Measurements from ENCODE around the gene CGNL1. TPM values are rescaled to one million over a fixed set of nuclear protein-coding genes. Genes with fewer than 3 reads are reported as not detected.

Gene CGNL1
- total RNA-seq, 1 donor from 2014 or later: 11.0 TPM

- Mint-ChIP-seq H3K4me3 (ENCODE audit: unreplicated experiment) (no peak overlapping the region), H3K27ac (ENCODE audit: unreplicated experiment) (no peak overlapping the region), H3K36me3 (ENCODE audit: low read depth, unreplicated experiment) (peaks cover 2% of the 10 kb centered on the region), H3K4me1 (ENCODE audit: low read depth, unreplicated experiment) (peaks cover 39% of the 10 kb centered on the region), H3K9me3 (ENCODE audit: unreplicated experiment) (peaks cover 4% of the 10 kb centered on the region), H3K27me3 (ENCODE audit: low read depth, unreplicated experiment) (no peaks in the 10 kb centered on the region)
- FAIRE-seq (no peak), DNase-seq (ENCODE audit: low read depth) (no peak)
- H3K36me3 ChIP-seq (ENCODE audit: insufficient read depth, low read length): no peaks in the 10 kb centered on the region
- peaks cover 26% of the 10 kb centered on the region for H3K4me1 ChIP-seq (ENCODE audit: insufficient read depth, low read length)
- H3K27me3 ChIP-seq (ENCODE audit: insufficient read depth, low read length): no peaks in the 10 kb centered on the region
- no peak overlapping the region for H2AFZ ChIP-seq (ENCODE audit: low read depth, low read length)
- H3K27ac ChIP-seq (ENCODE audit: low read depth, low read length): no peak overlapping the region
- no peak overlapping the region for H3K9ac ChIP-seq (ENCODE audit: low read length)
- H4K20me1 ChIP-seq (ENCODE audit: insufficient read depth, low read length): no peaks in the 10 kb centered on the region
- TF ChIP-seq EZH2 (IDR thresholded peaks at IDR 0.05; ENCODE audit: insufficient read depth, low read length) (no peak), CTCF (IDR thresholded peaks at IDR 0.05; ENCODE audit: insufficient read depth, low read depth, low read length) (no peak)
- H3K9me3 ChIP-seq (ENCODE audit: insufficient read depth, low read depth, low read length): no peaks in the 10 kb centered on the region
- no peak overlapping the region for H3K4me2 ChIP-seq (ENCODE audit: low read length)
- H3K79me2 ChIP-seq (ENCODE audit: insufficient read depth, low read length): no peaks in the 10 kb centered on the region
- H3K4me3 ChIP-seq (ENCODE audit: insufficient read depth, low read depth, low read length): no peak overlapping the region
These were observed 179.7 kb downstream of the CGNL1 start for GRCh38 chr15:57556040-57556439.

- no peak overlapping the region for H3K27ac Mint-ChIP-seq (ENCODE audit: unreplicated experiment)
- peaks cover 2% of the 10 kb centered on the region for H3K36me3 Mint-ChIP-seq (ENCODE audit: low read depth, unreplicated experiment)
- FAIRE-seq: no peak
- no peaks in the 10 kb centered on the region for H3K79me2 ChIP-seq (ENCODE audit: insufficient read depth, low read length)
- H3K4me3 ChIP-seq (ENCODE audit: insufficient read depth, low read depth, low read length): no peak overlapping the region
- H3K9ac ChIP-seq (ENCODE audit: low read length): no peak overlapping the region
- H3K4me2 ChIP-seq (ENCODE audit: low read length): no peak overlapping the region
- no peaks in the 10 kb centered on the region for H3K9me3 ChIP-seq (ENCODE audit: insufficient read depth, low read depth, low read length)
- no peak overlapping the region for H3K4me3 Mint-ChIP-seq (ENCODE audit: unreplicated experiment)
- H3K4me1 Mint-ChIP-seq (ENCODE audit: low read depth, unreplicated experiment): peaks cover 26% of the 10 kb centered on the region
- TF ChIP-seq CTCF (IDR thresholded peaks at IDR 0.05; ENCODE audit: insufficient read depth, low read depth, low read length) (no peak), EZH2 (IDR thresholded peaks at IDR 0.05; ENCODE audit: insufficient read depth, low read length) (no peak)
- no peaks in the 10 kb centered on the region for H4K20me1 ChIP-seq (ENCODE audit: insufficient read depth, low read length)
- peaks cover 14% of the 10 kb centered on the region for H3K4me1 ChIP-seq (ENCODE audit: insufficient read depth, low read length)
- H3K27ac ChIP-seq (ENCODE audit: low read depth, low read length): no peak overlapping the region
- H3K27me3 Mint-ChIP-seq (ENCODE audit: low read depth, unreplicated experiment): no peaks in the 10 kb centered on the region
- H2AFZ ChIP-seq (ENCODE audit: low read depth, low read length): no peak overlapping the region
- no peaks in the 10 kb centered on the region for H3K36me3 ChIP-seq (ENCODE audit: insufficient read depth, low read length)
- peaks cover 4% of the 10 kb centered on the region for H3K9me3 Mint-ChIP-seq (ENCODE audit: unreplicated experiment)
- DNase-seq (ENCODE audit: low read depth): no peak
- H3K27me3 ChIP-seq (ENCODE audit: insufficient read depth, low read length): no peaks in the 10 kb centered on the region
These were observed 181.0 kb downstream of the CGNL1 start for GRCh38 chr15:57557267-57557666.

- FAIRE-seq (no peak), DNase-seq (ENCODE audit: low read depth) (no peak)
- Histone ChIP-seq H3K27me3 (ENCODE audit: insufficient read depth, low read length) (no peaks in the 10 kb centered on the region), H3K4me2 (ENCODE audit: low read length) (no peak overlapping the region), H3K79me2 (ENCODE audit: insufficient read depth, low read length) (no peaks in the 10 kb centered on the region), H3K9me3 (ENCODE audit: insufficient read depth, low read depth, low read length) (no peaks in the 10 kb centered on the region), H3K9ac (ENCODE audit: low read length) (no peak overlapping the region), H3K27ac (ENCODE audit: low read depth, low read length) (no peak overlapping the region), H3K4me1 (ENCODE audit: insufficient read depth, low read length) (peaks cover 8% of the 10 kb centered on the region), H3K36me3 (ENCODE audit: insufficient read depth, low read length) (no peaks in the 10 kb centered on the region), H2AFZ (ENCODE audit: low read depth, low read length) (no peak overlapping the region), H4K20me1 (ENCODE audit: insufficient read depth, low read length) (no peaks in the 10 kb centered on the region), H3K4me3 (ENCODE audit: insufficient read depth, low read depth, low read length) (no peak overlapping the region)
- TF ChIP-seq EZH2 (IDR thresholded peaks at IDR 0.05; ENCODE audit: insufficient read depth, low read length) (no peak), CTCF (IDR thresholded peaks at IDR 0.05; ENCODE audit: insufficient read depth, low read depth, low read length) (no peak)
- H3K9me3 Mint-ChIP-seq (ENCODE audit: unreplicated experiment): peaks cover 4% of the 10 kb centered on the region
- H3K27me3 Mint-ChIP-seq (ENCODE audit: low read depth, unreplicated experiment): no peaks in the 10 kb centered on the region
- peaks cover 2% of the 10 kb centered on the region for H3K36me3 Mint-ChIP-seq (ENCODE audit: low read depth, unreplicated experiment)
- no peak overlapping the region for H3K27ac Mint-ChIP-seq (ENCODE audit: unreplicated experiment)
- no peak overlapping the region for H3K4me3 Mint-ChIP-seq (ENCODE audit: unreplicated experiment)
- peaks cover 21% of the 10 kb centered on the region for H3K4me1 Mint-ChIP-seq (ENCODE audit: low read depth, unreplicated experiment)
These were observed 181.5 kb downstream of the CGNL1 start for GRCh38 chr15:57557810-57558209.

All from astrocyte (in vitro differentiated cells and primary cell).